Measurements from ENCODE around the gene SRSF5.

The SRSF5 gene

GRCh38 chr14:69760810-69761209 lies 6.1 kb upstream of the SRSF5 start:
- Histone ChIP-seq H3K79me1 (ENCODE audit: low read length) (no peaks in the 10 kb centered on the region), H2AK5ac (ENCODE audit: low read length) (no peak overlapping the region), H3K4me2 (ENCODE audit: low read length) (no peak overlapping the region), H2BK120ac (ENCODE audit: low read depth, low read length) (no peak overlapping the region), H3K4ac (ENCODE audit: low read depth, low read length) (no peak overlapping the region), H4K8ac (ENCODE audit: low read depth, low read length) (peak overlapping the region; percentile 56), H3K23ac (ENCODE audit: low read length) (no peak overlapping the region), H3K4me1 (ENCODE audit: control insufficient read depth, low read depth, low read length) (no peaks in the 10 kb centered on the region), H3K27me3 (ENCODE audit: insufficient read depth, low read length, poor library complexity) (no peaks in the 10 kb centered on the region), H4K5ac (ENCODE audit: low read length) (no peak overlapping the region), H3K27ac (ENCODE audit: low read depth, low read length) (no peak overlapping the region), H3K36me3 (ENCODE audit: control insufficient read depth, insufficient read depth, low read length) (no peaks in the 10 kb centered on the region), H2BK5ac (ENCODE audit: low read length) (no peak overlapping the region), H2BK15ac (replicated peaks; ENCODE audit: low read depth) (no peak overlapping the region), H3K4me3 (ENCODE audit: low read length) (no peak overlapping the region), H3K18ac (ENCODE audit: low read length) (no peak overlapping the region), H3K79me2 (ENCODE audit: control insufficient read depth, insufficient read depth, low read length) (no peaks in the 10 kb centered on the region), H3K9ac (ENCODE audit: low read length) (no peak overlapping the region), H3K56ac (ENCODE audit: low read length) (no peak overlapping the region)
- no CpG with 5 or more reads among the region's 1 CpG for WGBS (ENCODE audit: extremely low coverage, insufficient coverage, low lambda C conversion rate)
- DNase-seq = no peak

DNA sequence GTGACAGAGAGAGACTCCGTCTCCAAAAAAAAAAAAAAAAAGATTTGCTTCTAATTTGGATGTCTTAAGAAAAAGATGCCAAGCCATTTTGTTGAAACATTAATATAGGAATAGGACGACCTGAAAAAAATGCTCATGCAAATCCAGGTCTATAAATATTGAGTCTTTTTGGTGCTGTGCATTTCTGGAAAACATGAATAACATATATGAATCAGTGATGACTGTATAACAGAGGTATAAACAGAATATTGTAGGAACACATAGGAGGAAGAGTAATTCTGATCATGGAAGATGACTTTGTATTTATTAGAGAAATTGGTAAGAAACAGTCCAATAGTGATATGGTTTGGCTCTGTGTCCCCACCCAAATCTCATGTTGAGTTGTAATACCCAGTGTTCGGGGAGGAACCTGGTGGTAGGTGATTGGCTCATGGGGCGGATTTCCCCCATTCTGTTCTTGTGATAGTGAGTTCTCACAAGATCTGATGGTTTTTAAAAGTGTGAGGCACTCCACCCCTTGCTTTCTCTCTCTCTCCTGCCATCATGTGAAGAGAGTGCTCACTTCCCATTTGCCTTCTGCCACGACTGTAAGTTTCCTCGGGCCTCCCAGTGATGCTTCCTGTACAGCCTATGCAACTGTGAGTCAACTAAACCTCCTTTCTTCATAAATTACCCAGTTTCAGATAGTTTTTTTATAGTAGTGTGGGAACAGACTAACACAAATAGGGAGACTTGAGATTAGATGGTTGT lies 3.0 kb upstream of the SRSF5 start:
- H2BK5ac ChIP-seq (ENCODE audit: low read length) = no peak overlapping the region
- WGBS (ENCODE audit: extremely low coverage, insufficient coverage, low lambda C conversion rate) = no CpG with 5 or more reads among the region's 6 CpGs
- H3K79me2 ChIP-seq (ENCODE audit: control insufficient read depth, insufficient read depth, low read length) = peaks cover 18% of the 10 kb centered on the region
- no peak overlapping the region for H4K5ac ChIP-seq (ENCODE audit: low read length)
- no peaks in the 10 kb centered on the region for H3K27me3 ChIP-seq (ENCODE audit: insufficient read depth, low read length, poor library complexity)
- H3K36me3 ChIP-seq (ENCODE audit: control insufficient read depth, insufficient read depth, low read length) = peaks cover 8% of the 10 kb centered on the region
- H2BK15ac ChIP-seq (replicated peaks; ENCODE audit: low read depth) = no peak overlapping the region
- no peak overlapping the region for H3K56ac ChIP-seq (ENCODE audit: low read length)
- DNase-seq = no peak
- peaks cover 4% of the 10 kb centered on the region for H3K4me1 ChIP-seq (ENCODE audit: control insufficient read depth, low read depth, low read length)
- H3K4me3 ChIP-seq (ENCODE audit: low read length) = no peak overlapping the region
- H4K8ac ChIP-seq (ENCODE audit: low read depth, low read length) = no peak overlapping the region
- no peak overlapping the region for H3K4me2 ChIP-seq (ENCODE audit: low read length)
- no peak overlapping the region for H3K4ac ChIP-seq (ENCODE audit: low read depth, low read length)
- H3K18ac ChIP-seq (ENCODE audit: low read length) = no peak overlapping the region
- no peak overlapping the region for H3K9ac ChIP-seq (ENCODE audit: low read length)
- H2BK120ac ChIP-seq (ENCODE audit: low read depth, low read length) = no peak overlapping the region
- H3K23ac ChIP-seq (ENCODE audit: low read length) = no peak overlapping the region
- no peak overlapping the region for H3K27ac ChIP-seq (ENCODE audit: low read depth, low read length)
- peaks cover 5% of the 10 kb centered on the region for H3K79me1 ChIP-seq (ENCODE audit: low read length)
- H2AK5ac ChIP-seq (ENCODE audit: low read length) = no peak overlapping the region

- Histone ChIP-seq H3K4ac (ENCODE audit: low read depth, low read length) (peak overlapping the region; percentile 92), H3K9ac (ENCODE audit: low read length) (peak overlapping the region; percentile 93), H3K23ac (ENCODE audit: low read length) (no peak overlapping the region), H2BK5ac (ENCODE audit: low read length) (peak overlapping the region; percentile 73), H3K4me2 (ENCODE audit: low read length) (peak overlapping the region; percentile 52), H3K27ac (ENCODE audit: low read depth, low read length) (peak overlapping the region; percentile 92), H3K56ac (ENCODE audit: low read length) (peak overlapping the region; percentile 96), H2AK5ac (ENCODE audit: low read length) (peak overlapping the region; percentile 88), H3K18ac (ENCODE audit: low read length) (peak overlapping the region; percentile 81), H3K79me1 (ENCODE audit: low read length) (peaks cover 17% of the 10 kb centered on the region), H3K4me3 (ENCODE audit: low read length) (peak overlapping the region; percentile 84), H4K5ac (ENCODE audit: low read length) (no peak overlapping the region), H4K8ac (ENCODE audit: low read depth, low read length) (no peak overlapping the region), H3K27me3 (ENCODE audit: insufficient read depth, low read length, poor library complexity) (no peaks in the 10 kb centered on the region), H2BK120ac (ENCODE audit: low read depth, low read length) (no peak overlapping the region), H2BK15ac (replicated peaks; ENCODE audit: low read depth) (no peak overlapping the region), H3K36me3 (ENCODE audit: control insufficient read depth, insufficient read depth, low read length) (peaks cover 25% of the 10 kb centered on the region), H3K79me2 (ENCODE audit: control insufficient read depth, insufficient read depth, low read length) (peaks cover 27% of the 10 kb centered on the region), H3K4me1 (ENCODE audit: control insufficient read depth, low read depth, low read length) (peaks cover 4% of the 10 kb centered on the region)
- DNase-seq = peak; percentile 96
- WGBS (ENCODE audit: extremely low coverage, insufficient coverage, low lambda C conversion rate) = no CpG with 5 or more reads among the region's 54 CpGs
Measured at GRCh38 chr14:69767369-69767999, 542 bp downstream of the SRSF5 start.

- WGBS (ENCODE audit: extremely low coverage, insufficient coverage, low lambda C conversion rate) = no CpG with 5 or more reads among the region's 8 CpGs
Measured at GRCh38 chr14:69768873-69769272, 1.9 kb downstream of the SRSF5 start.

DNA sequence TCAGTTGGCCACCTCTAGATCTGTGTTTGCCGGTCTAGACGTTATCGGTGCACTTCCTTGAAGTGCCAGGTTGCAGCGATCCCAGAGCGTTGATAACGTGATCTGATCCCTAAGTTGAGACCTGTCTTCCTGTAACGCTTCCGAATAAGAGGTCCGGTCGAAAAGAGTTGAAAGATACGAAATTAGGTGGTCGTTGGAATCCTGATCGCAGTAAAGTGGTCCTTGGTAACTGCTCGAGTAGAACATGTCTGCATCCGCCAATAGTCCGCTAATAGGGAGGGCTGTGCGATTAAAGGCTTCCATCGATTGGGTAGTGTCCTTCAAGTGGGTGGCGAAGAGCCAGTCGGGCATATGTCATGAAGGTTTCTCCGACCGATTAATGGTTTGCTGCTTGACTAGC lies 2.7 kb downstream of the SRSF5 start:
- no peak overlapping the region for H4K8ac ChIP-seq (ENCODE audit: low read depth, low read length)
- peaks cover 22% of the 10 kb centered on the region for H3K79me1 ChIP-seq (ENCODE audit: low read length)
- H3K18ac ChIP-seq (ENCODE audit: low read length) = no peak overlapping the region
- H2BK120ac ChIP-seq (ENCODE audit: low read depth, low read length) = no peak overlapping the region
- H3K36me3 ChIP-seq (ENCODE audit: control insufficient read depth, insufficient read depth, low read length) = peaks cover 35% of the 10 kb centered on the region
- peaks cover 4% of the 10 kb centered on the region for H3K4me1 ChIP-seq (ENCODE audit: control insufficient read depth, low read depth, low read length)
- peak overlapping the region; percentile 54 for H3K56ac ChIP-seq (ENCODE audit: low read length)
- H3K27ac ChIP-seq (ENCODE audit: low read depth, low read length) = no peak overlapping the region
- no peak overlapping the region for H4K5ac ChIP-seq (ENCODE audit: low read length)
- no peak overlapping the region for H2AK5ac ChIP-seq (ENCODE audit: low read length)
- no CpG with 5 or more reads among the region's 22 CpGs for WGBS (ENCODE audit: extremely low coverage, insufficient coverage, low lambda C conversion rate)
- H3K27me3 ChIP-seq (ENCODE audit: insufficient read depth, low read length, poor library complexity) = no peaks in the 10 kb centered on the region
- peak overlapping the region; percentile 13 for H3K4me2 ChIP-seq (ENCODE audit: low read length)
- H3K4me3 ChIP-seq (ENCODE audit: low read length) = no peak overlapping the region
- peak overlapping the region; percentile 26 for H3K9ac ChIP-seq (ENCODE audit: low read length)
- H2BK5ac ChIP-seq (ENCODE audit: low read length) = no peak overlapping the region
- H3K79me2 ChIP-seq (ENCODE audit: control insufficient read depth, insufficient read depth, low read length) = peaks cover 27% of the 10 kb centered on the region
- H2BK15ac ChIP-seq (replicated peaks; ENCODE audit: low read depth) = no peak overlapping the region
- H3K23ac ChIP-seq (ENCODE audit: low read length) = no peak overlapping the region
- no peak overlapping the region for H3K4ac ChIP-seq (ENCODE audit: low read depth, low read length)
- DNase-seq = no peak

More at GRCh38 chr14:69768873-69769272, 1.9 kb downstream of the SRSF5 start:
- no peak overlapping the region for H3K4ac ChIP-seq (ENCODE audit: low read depth, low read length)
- peaks cover 27% of the 10 kb centered on the region for H3K79me2 ChIP-seq (ENCODE audit: control insufficient read depth, insufficient read depth, low read length)
- peak overlapping the region; percentile 52 for H3K4me2 ChIP-seq (ENCODE audit: low read length)
- H3K18ac ChIP-seq (ENCODE audit: low read length) = no peak overlapping the region
- no peak overlapping the region for H2BK120ac ChIP-seq (ENCODE audit: low read depth, low read length)
- H4K8ac ChIP-seq (ENCODE audit: low read depth, low read length) = no peak overlapping the region
- no peak overlapping the region for H2BK5ac ChIP-seq (ENCODE audit: low read length)
- no peak overlapping the region for H2BK15ac ChIP-seq (replicated peaks; ENCODE audit: low read depth)
- H4K5ac ChIP-seq (ENCODE audit: low read length) = no peak overlapping the region
- H3K23ac ChIP-seq (ENCODE audit: low read length) = no peak overlapping the region
- peaks cover 32% of the 10 kb centered on the region for H3K36me3 ChIP-seq (ENCODE audit: control insufficient read depth, insufficient read depth, low read length)
- H3K27ac ChIP-seq (ENCODE audit: low read depth, low read length) = no peak overlapping the region
- H3K4me1 ChIP-seq (ENCODE audit: control insufficient read depth, low read depth, low read length) = peaks cover 4% of the 10 kb centered on the region
- H3K9ac ChIP-seq (ENCODE audit: low read length) = peak overlapping the region; percentile 93
- H2AK5ac ChIP-seq (ENCODE audit: low read length) = no peak overlapping the region
- H3K27me3 ChIP-seq (ENCODE audit: insufficient read depth, low read length, poor library complexity) = no peaks in the 10 kb centered on the region
- H3K79me1 ChIP-seq (ENCODE audit: low read length) = peaks cover 22% of the 10 kb centered on the region
- H3K56ac ChIP-seq (ENCODE audit: low read length) = peak overlapping the region; percentile 17
- DNase-seq = no peak
- H3K4me3 ChIP-seq (ENCODE audit: low read length) = no peak overlapping the region
